ENCODE measurements around the gene MTHFD2.

DNA sequence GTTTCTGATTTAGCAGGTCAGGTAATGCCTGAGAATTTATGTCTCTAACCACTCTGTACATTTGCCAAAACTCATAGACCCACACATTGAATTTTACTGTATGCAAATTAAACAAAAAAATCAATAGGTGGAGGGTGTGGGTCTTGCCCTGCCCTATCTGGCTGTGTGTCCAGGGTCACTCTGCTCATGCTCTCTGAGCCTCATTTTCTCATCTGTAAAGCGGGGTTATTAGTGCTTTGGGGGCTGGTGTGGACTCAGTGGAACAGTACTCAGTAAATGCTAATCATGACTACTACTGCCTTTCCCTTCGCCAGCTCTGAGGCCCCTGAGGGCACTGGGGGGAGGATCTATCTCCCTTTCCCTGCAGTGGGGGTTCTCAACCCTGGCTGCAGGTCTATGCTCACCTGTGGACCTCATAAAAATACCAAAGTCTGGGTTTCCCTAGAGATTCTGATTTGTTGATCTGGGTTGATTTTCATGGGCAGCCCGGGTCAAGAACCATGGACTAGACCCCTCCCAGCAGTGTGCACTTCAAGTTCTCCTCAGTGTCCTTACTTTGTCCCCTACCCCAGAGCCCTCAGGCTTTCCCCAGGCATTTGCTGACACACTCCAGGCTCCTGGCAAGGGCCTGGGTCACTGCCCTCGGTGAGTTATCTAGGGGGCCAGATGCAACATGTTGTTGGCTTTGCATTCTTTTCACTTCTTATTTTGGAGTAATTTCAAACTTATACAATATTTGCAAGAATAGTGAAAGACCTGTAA is 27.5 kb downstream of the MTHFD2 start:
- TF ChIP-seq, protein P1, sequence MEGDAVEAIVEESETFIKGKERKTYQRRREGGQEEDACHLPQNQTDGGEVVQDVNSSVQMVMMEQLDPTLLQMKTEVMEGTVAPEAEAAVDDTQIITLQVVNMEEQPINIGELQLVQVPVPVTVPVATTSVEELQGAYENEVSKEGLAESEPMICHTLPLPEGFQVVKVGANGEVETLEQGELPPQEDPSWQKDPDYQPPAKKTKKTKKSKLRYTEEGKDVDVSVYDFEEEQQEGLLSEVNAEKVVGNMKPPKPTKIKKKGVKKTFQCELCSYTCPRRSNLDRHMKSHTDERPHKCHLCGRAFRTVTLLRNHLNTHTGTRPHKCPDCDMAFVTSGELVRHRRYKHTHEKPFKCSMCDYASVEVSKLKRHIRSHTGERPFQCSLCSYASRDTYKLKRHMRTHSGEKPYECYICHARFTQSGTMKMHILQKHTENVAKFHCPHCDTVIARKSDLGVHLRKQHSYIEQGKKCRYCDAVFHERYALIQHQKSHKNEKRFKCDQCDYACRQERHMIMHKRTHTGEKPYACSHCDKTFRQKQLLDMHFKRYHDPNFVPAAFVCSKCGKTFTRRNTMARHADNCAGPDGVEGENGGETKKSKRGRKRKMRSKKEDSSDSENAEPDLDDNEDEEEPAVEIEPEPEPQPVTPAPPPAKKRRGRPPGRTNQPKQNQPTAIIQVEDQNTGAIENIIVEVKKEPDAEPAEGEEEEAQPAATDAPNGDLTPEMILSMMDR (IDR thresholded peaks at IDR 0.05) = no peak
- no peak for TF ChIP-seq EZH2phosphoT487 (IDR thresholded peaks at IDR 0.05)
- no peak for TF ChIP-seq EZH2 (IDR thresholded peaks at IDR 0.05)
